Right lobe of liver (tissue), 6 donors: ENCODE results near the gene TTLL5. TPM values are rescaled to one million over a fixed set of nuclear protein-coding genes. Genes with fewer than 3 reads are reported as not detected.

ENCODE experiments used
- ATAC-seq, 4 donors: fragments of 200-7000 bp; cut with Tn5 transposase; one replicate each; pipeline ENCODE4 v1.9.1; 2020; ENCODE audit warnings: mild to moderate bottlenecking in 4 of 4, moderate library complexity in 4 of 4
- DNase-seq, 3 donors: peaks; one replicate each; pipeline ENCODE4 v3.0.0-alpha.2; 2020
- H3K27ac ChIP-seq, 3 donors: fragments of 200-600 bp; one replicate each; pipeline ENCODE4 v1.8.0; 2022
- H3K27me3 ChIP-seq, 2 donors: fragments of 200-600 bp; one replicate each; pipeline ENCODE4 v1.8.0; 2022
- H3K36me3 ChIP-seq, 4 donors: fragments of 200-600 bp; sonication (generic) in 1 of 4; one replicate each; pipeline versions ENCODE4 v1.5.1 to v1.8.0; 2017 to 2022; ENCODE audit warnings: control low read depth in 1 of 4
- H3K4me1 ChIP-seq, 4 donors: fragments of 200-600 bp; sonication (generic) in 1 of 4; one replicate each; pipeline versions ENCODE4 v1.5.1 to v1.8.0; 2017 to 2022; ENCODE audit warnings: control low read depth in 1 of 4
- H3K4me3 ChIP-seq, 3 donors: fragments of 200-600 bp; one replicate each; pipeline ENCODE4 v1.8.0; 2022
- H3K9me3 ChIP-seq, 4 donors: fragments of 200-600 bp; sonication (generic) in 1 of 4; one replicate each; pipeline versions ENCODE4 v1.5.1 to v1.8.0; 2017 to 2022; ENCODE audit warnings: control low read depth in 1 of 4
- POLR2A ChIP-seq: fragments of 450-650 bp; IDR thresholded peaks from one replicate; pipeline ENCODE4 v1.6.1; 2017; ENCODE audit warnings: antibody characterized with exemption, mild to moderate bottlenecking
- WGBS: methylation state at CpG from one replicate; pipeline ENCODE4 v1.1.6; 2018; ENCODE audit warnings: low coverage, low lambda C conversion rate; ENCODE audit not compliant: insufficient coverage; ENCODE audit errors: missing lambda C conversion rate; 5-methylcytosine and 5-hydroxymethylcytosine counted together
- intact Hi-C, 2 donors: fragments of 100-400 bp; cut with DNase I; formaldehyde crosslinking; loops; one replicate each; pipeline versions ENCODE4 v1.11.2 to v1.14.1; 2022
- total RNA-seq, 6 experiments: library from RNA; depleted of rRNA in 2 of 6; stranded (reverse); fragments of >200 nt in 2 of 6; fragmentation: NEBNext Ultra II Directional in 3 of 6; extraction: Animal tissue kit (Norgen Biotek cat#: 25700) in 3 of 6; gene quantifications; one replicate each; pipeline versions ENCODE4 v1.1.0 to v1.2.4, GENCODE V29; 2016 to 2023
- TF ChIP-seq, protein P1 (sequence below), 4 donors: fragments of 200-600 bp in 3 of 4; fragments of 450-650 bp in 1 of 4; IDR thresholded peaks; one replicate each; pipeline versions ENCODE4 v1.5.1 to v1.8.0; 2016 to 2022; ENCODE audit warnings: antibody characterized with exemption in 4 of 4, mild to moderate bottlenecking in 2 of 4
- donor health status: DM: no; HTN: yes; CAD: no.
- donor health status: DM: no; HTN: no; CAD: no.
- donor health status: DM: no; HTN: no; CAD: no.
- donor health status: DM: no; HTN: yes; CAD: no.
- donor health status: DM: no; HTN: yes; CAD: no.

The TTLL5 gene
- total RNA-seq, 6 experiments from 2014 or later, result 7.4 to 13.8 (median 11.9) TPM

- no peaks in the 10 kb centered on the region for H3K4me1 ChIP-seq
- intact Hi-C loops, result no loop called here
- no peaks in the 10 kb centered on the region for H3K36me3 ChIP-seq
- no peak for TF ChIP-seq POLR2A
- TF ChIP-seq, protein P1, sequence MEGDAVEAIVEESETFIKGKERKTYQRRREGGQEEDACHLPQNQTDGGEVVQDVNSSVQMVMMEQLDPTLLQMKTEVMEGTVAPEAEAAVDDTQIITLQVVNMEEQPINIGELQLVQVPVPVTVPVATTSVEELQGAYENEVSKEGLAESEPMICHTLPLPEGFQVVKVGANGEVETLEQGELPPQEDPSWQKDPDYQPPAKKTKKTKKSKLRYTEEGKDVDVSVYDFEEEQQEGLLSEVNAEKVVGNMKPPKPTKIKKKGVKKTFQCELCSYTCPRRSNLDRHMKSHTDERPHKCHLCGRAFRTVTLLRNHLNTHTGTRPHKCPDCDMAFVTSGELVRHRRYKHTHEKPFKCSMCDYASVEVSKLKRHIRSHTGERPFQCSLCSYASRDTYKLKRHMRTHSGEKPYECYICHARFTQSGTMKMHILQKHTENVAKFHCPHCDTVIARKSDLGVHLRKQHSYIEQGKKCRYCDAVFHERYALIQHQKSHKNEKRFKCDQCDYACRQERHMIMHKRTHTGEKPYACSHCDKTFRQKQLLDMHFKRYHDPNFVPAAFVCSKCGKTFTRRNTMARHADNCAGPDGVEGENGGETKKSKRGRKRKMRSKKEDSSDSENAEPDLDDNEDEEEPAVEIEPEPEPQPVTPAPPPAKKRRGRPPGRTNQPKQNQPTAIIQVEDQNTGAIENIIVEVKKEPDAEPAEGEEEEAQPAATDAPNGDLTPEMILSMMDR (IDR thresholded peaks at IDR 0.05), result no peak
- DNase-seq (no peak), ATAC-seq (no peak)
- H3K27ac ChIP-seq, result no peak overlapping the region
- H3K9me3 ChIP-seq, result no peaks in the 10 kb centered on the region
- 68% methylated on average over 5 of the region's 6 CpGs for WGBS
- no peak overlapping the region for H3K4me3 ChIP-seq
- H3K27me3 ChIP-seq, result no peaks in the 10 kb centered on the region
Measured at GRCh38 chr14:75927564-75928087, 266.6 kb downstream of the TTLL5 start.

GRCh38 chr14:75928690-75929181 lies 267.7 kb downstream of the TTLL5 start:
- intact Hi-C loops, result no loop called here

GRCh38 chr14:75933712-75934296 lies 272.8 kb downstream of the TTLL5 start:
- no peak overlapping the region for H3K4me3 ChIP-seq
- no peaks in the 10 kb centered on the region for H3K9me3 ChIP-seq
- H3K27ac ChIP-seq, result no peak overlapping the region
- no peak for ATAC-seq
- no peak for DNase-seq
- H3K4me1 ChIP-seq, result no peaks in the 10 kb centered on the region
- intact Hi-C loops, result no loop called here
- no peak for TF ChIP-seq POLR2A
- TF ChIP-seq, protein P1 (IDR thresholded peaks at IDR 0.05), result no peak
- 42% methylated on average over 2 of the region's 2 CpGs for WGBS
- H3K36me3 ChIP-seq, result no peaks in the 10 kb centered on the region
- no peaks in the 10 kb centered on the region for H3K27me3 ChIP-seq

More at GRCh38 chr14:75928690-75929181, 267.7 kb downstream of the TTLL5 start:
- Histone ChIP-seq H3K27me3 (no peaks in the 10 kb centered on the region), H3K9me3 (no peaks in the 10 kb centered on the region), H3K27ac (no peak overlapping the region), H3K4me3 (no peak overlapping the region), H3K4me1 (no peaks in the 10 kb centered on the region), H3K36me3 (no peaks in the 10 kb centered on the region)
- WGBS, result 65% methylated on average over 5 of the region's 5 CpGs
- ATAC-seq (peak in 3 of 4 donors; percentile 25 to 55 (median 41)), DNase-seq (no peak)
- TF ChIP-seq POLR2A, result no peak
- TF ChIP-seq, protein P1 (IDR thresholded peaks at IDR 0.05), result no peak

GRCh38 chr14:75934998-75935628 lies 274.1 kb downstream of the TTLL5 start:
- H3K27ac ChIP-seq, result no peak overlapping the region
- H3K36me3 ChIP-seq, result no peaks in the 10 kb centered on the region
- intact Hi-C loops, result no loop called here
- H3K4me3 ChIP-seq, result no peak overlapping the region
- no peaks in the 10 kb centered on the region for H3K4me1 ChIP-seq
- TF ChIP-seq POLR2A, result no peak
- TF ChIP-seq, protein P1 (IDR thresholded peaks at IDR 0.05), result no peak
- DNase-seq, result no peak
- H3K27me3 ChIP-seq, result no peaks in the 10 kb centered on the region
- 79% methylated on average over 2 of the region's 2 CpGs for WGBS
- ATAC-seq, result no peak
- no peaks in the 10 kb centered on the region for H3K9me3 ChIP-seq
